GM12878 (cell line): ENCODE data around the gene HNRNPLL. TPM values are rescaled to one million over a fixed set of nuclear protein-coding genes. Genes with fewer than 3 reads are reported as not detected.

Experiments
- ATAC-seq: fragments of 200-7000 bp; cut with Tn5 transposase; 3 replicates; pipeline ENCODE4 v1.9.1; 2020; ENCODE audit warnings: mild to moderate bottlenecking, moderate library complexity
- BruUV-seq: library from RNA; stranded (reverse); fragments of 400-500 nt; replicated peaks from 2 replicates; lab custom pipeline; 2021; lab: Mats Ljungman, UMichigan
- CTCF ChIA-PET: fragments of 300-600 bp; sonication (Branson Sonifier 250); formaldehyde crosslinking; extraction: SDS; loops from one replicate; lab custom pipeline; 2021; ENCODE audit warnings: inconsistent platforms; lab: Yijun Ruan, JAX
- POLR2A ChIA-PET: fragments of 350-600 bp; formaldehyde crosslinking; extraction: SDS; loops from one replicate; lab custom pipeline; 2021; ENCODE audit warnings: inconsistent platforms; lab: Charles Lee
- RAD21 ChIA-PET: fragments of 300-600 bp; sonication (Branson Sonifier 250); formaldehyde crosslinking; loops from one replicate; lab custom pipeline; 2023; ENCODE audit warnings: antibody characterized with exemption; ENCODE audit not compliant: unreplicated experiment; lab: Charles Lee
- SMC1A ChIA-PET: fragments of 300-600 bp; sonication (Branson Sonifier 250); formaldehyde crosslinking; loops from one replicate; lab custom pipeline; 2023; ENCODE audit not compliant: unreplicated experiment, uncharacterized antibody; lab: Charles Lee
- DNase-seq: peaks from one replicate; pipeline ENCODE4 v3.0.0-alpha.2; 2011; ENCODE audit warnings: low read depth, low spot score
- FAIRE-seq: peaks from 3 replicates; lab custom pipeline; 2011; peaks lifted over from hg19 to GRCh38; lab: Jason Lieb, UNC
- H2AFZ ChIP-seq: 2 replicates; pipeline ENCODE4 v1.6.0; 2011; ENCODE audit warnings: low read depth, low read length, control low read depth; ENCODE audit not compliant: control insufficient read depth
- H3K27ac ChIP-seq: 2 replicates; pipeline ENCODE4 v1.5.1; 2011; ENCODE audit warnings: control low read depth; ENCODE audit not compliant: control insufficient read depth, insufficient read depth
- H3K27me3 ChIP-seq, 2 experiments: replicated peaks in 1 of 2; 2 replicates each; pipeline versions ENCODE4 v1.6.0 to v1.6.1; 2011; ENCODE audit warnings: low read length in 1 of 2; ENCODE audit not compliant: control insufficient read depth in 2 of 2, insufficient read depth in 2 of 2
- H3K36me3 ChIP-seq, 2 experiments: 2 replicates each; pipeline ENCODE4 v1.5.1; 2011; ENCODE audit warnings: low read length in 1 of 2; ENCODE audit not compliant: control insufficient read depth in 2 of 2, insufficient read depth in 2 of 2
- H3K4me1 ChIP-seq: 2 replicates; pipeline ENCODE4 v1.6.1; 2011; ENCODE audit warnings: mild to moderate bottlenecking, low read length, moderate library complexity, mixed read lengths; ENCODE audit not compliant: control insufficient read depth, insufficient read depth
- H3K4me2 ChIP-seq: 2 replicates; pipeline ENCODE4 v1.6.0; 2011; ENCODE audit warnings: control low read depth; ENCODE audit not compliant: control insufficient read depth, insufficient read depth
- H3K4me3 ChIP-seq: fragments of 200-600 bp; sonication (generic); 2 replicates; pipeline ENCODE4 v1.5.1; 2016
- H3K79me2 ChIP-seq: 2 replicates; pipeline ENCODE4 v1.6.0; 2011; ENCODE audit warnings: low read length; ENCODE audit not compliant: control insufficient read depth, insufficient read depth
- H3K9ac ChIP-seq: 2 replicates; pipeline ENCODE4 v1.8.0; 2011; ENCODE audit warnings: low read length, control low read depth, mixed read lengths; ENCODE audit not compliant: control insufficient read depth, insufficient read depth
- H3K9me3 ChIP-seq: replicated peaks from 3 replicates; pipeline ENCODE4 v1.5.1; 2011; ENCODE audit warnings: mild to moderate bottlenecking, low read length; ENCODE audit not compliant: control insufficient read depth, insufficient read depth
- H4K20me1 ChIP-seq: 2 replicates; pipeline ENCODE4 v1.6.0; 2011; ENCODE audit not compliant: control insufficient read depth, insufficient read depth
- GATAD2B ChIP-seq: fragments of 450-650 bp; conservative IDR thresholded peaks from 2 replicates; pipeline ENCODE4 v1.6.1; 2017; ENCODE audit warnings: low read depth, mild to moderate bottlenecking, moderate library complexity
- HCFC1 ChIP-seq: fragments of 150-350 bp; IDR thresholded peaks from 2 replicates; pipeline ENCODE4 v1.6.1; 2014; ENCODE audit warnings: low read length
- IRF5 ChIP-seq: fragments of 450-650 bp; IDR thresholded peaks from 2 replicates; pipeline ENCODE4 v1.6.1; 2017; ENCODE audit warnings: borderline replicate concordance
- MXI1 ChIP-seq: fragments of 150-350 bp; IDR thresholded peaks from 2 replicates; pipeline ENCODE4 v1.6.1; 2011; ENCODE audit warnings: low read depth, mild to moderate bottlenecking, inconsistent platforms, low read length, improper control_type of control experiment
- POLR2A ChIP-seq: IDR thresholded peaks from 2 replicates; pipeline ENCODE4 v1.6.1; 2011; ENCODE audit warnings: low read depth, mild to moderate bottlenecking, low read length
- POLR2AphosphoS5 ChIP-seq: IDR thresholded peaks from 2 replicates; pipeline ENCODE4 v1.6.1; 2011; ENCODE audit warnings: mild to moderate bottlenecking, low read length, inconsistent platforms
- RAD51 ChIP-seq: fragments of 450-650 bp; IDR thresholded peaks from 2 replicates; pipeline ENCODE4 v1.6.1; 2016; ENCODE audit warnings: moderate library complexity, mild to moderate bottlenecking, inconsistent platforms
- TCF7 ChIP-seq: IDR thresholded peaks from 2 replicates; pipeline ENCODE4 v1.6.1; 2014; ENCODE audit warnings: antibody characterized with exemption, borderline replicate concordance
- ZNF207 ChIP-seq: fragments of 450-650 bp; IDR thresholded peaks from 2 replicates; pipeline ENCODE4 v1.6.1; 2014; ENCODE audit warnings: antibody characterized with exemption, mild to moderate bottlenecking, borderline replicate concordance
- ZNF687 ChIP-seq: fragments of 450-650 bp; IDR thresholded peaks from 2 replicates; pipeline ENCODE4 v1.6.1; 2017; ENCODE audit warnings: mild to moderate bottlenecking, moderate library complexity
- ZZZ3 ChIP-seq: IDR thresholded peaks from 2 replicates; pipeline ENCODE4 v1.6.1; 2011; ENCODE audit warnings: low read depth; ENCODE audit not compliant: control insufficient read depth, insufficient read length
- WGBS: methylation state at CpG from one replicate; pipeline ENCODE4 v1.1.6; 2016; ENCODE audit warnings: low lambda C conversion rate; ENCODE audit not compliant: insufficient replicate concordance, insufficient coverage; ENCODE audit errors: missing lambda C conversion rate; 5-methylcytosine and 5-hydroxymethylcytosine counted together
- in situ Hi-C: fragments of 300-500 bp; cut with MboI; formaldehyde crosslinking; loops from 9 replicates; pipeline ENCODE4 v1.14.3; 2018; ENCODE audit warnings: mixed read lengths
- intact Hi-C: fragments of 100-400 bp; cut with micrococcal nuclease; formaldehyde crosslinking; loops from one replicate; pipeline ENCODE4 v1.14.2; 2022; ENCODE audit not compliant: unreplicated experiment
- polyA plus RNA-seq, 11 experiments: library from polyadenylated mRNA; depleted of rRNA in 4 of 11; unstranded in 6 of 11; stranded (reverse) in 5 of 11; fragments of >200 nt; fragmentation: Nextera tagmentation in 4 of 11; fragmentation: Illumina TruSeq in 1 of 11; extraction: Ambion mirVana in 4 of 11; extraction: Trizol in 1 of 11; gene quantifications; 1 replicate in 1 of 11; 2 replicates in 10 of 11; pipeline versions ENCODE4 v1.2.1 to v1.2.3, GENCODE V29; 2011 to 2016; ENCODE audit warnings: inconsistent platforms in 2 of 11, missing spikeins in 2 of 11, low read depth in 1 of 11
- total RNA-seq, 4 experiments: library from RNA; depleted of rRNA in 3 of 4; stranded (reverse); fragments of >200 nt in 3 of 4; fragmentation: Illumina TruSeq in 1 of 4; extraction: Trizol in 1 of 4; gene quantifications; 2 replicates each; pipeline versions ENCODE4 v1.2.1 to v1.2.3, GENCODE V29; 2013 to 2021

Gene HNRNPLL
- total and polyA plus RNA-seq, 10 of the 15 experiments (the other 5 are each of a cell fraction or from before 2014, with no cell fraction given) = 0.98 to 27.1 (median 2.9) TPM

- intact Hi-C loops = no loop called here
- CTCF ChIA-PET = interaction anchor here (0.7 to 2.7 kb wide), 6 partner anchors 11 to 173 kb away, joined by 3 to 21 read pairs (median 3); no protein-coding TSS in a partner anchor
- Histone ChIP-seq H3K79me2 (no peaks in the 10 kb centered on the region), H3K4me1 (no peaks in the 10 kb centered on the region), H3K9ac (no peak overlapping the region), H3K27me3 (no peaks in the 10 kb centered on the region), H4K20me1 (no peaks in the 10 kb centered on the region), H3K4me2 (no peak overlapping the region), H2AFZ (no peak overlapping the region), H3K36me3 (no peaks in the 10 kb centered on the region; a peak in 1 of 4 replicates)
- ATAC-seq = no peak
- no peak for FAIRE-seq
- POLR2A ChIA-PET = no interaction called here
- DNase-seq = no peak
- BruUV-seq = no TSS peak
- RAD21 ChIA-PET = interaction anchor here (0.8 to 1.6 kb wide), 3 partner anchors 13 to 36 kb away, joined by 3 to 7 read pairs (median 3); no protein-coding TSS in a partner anchor
- TF ChIP-seq RAD51 (no peak), TCF7 (no peak)
- TF ChIP-seq, all 136 proteins: peak for 0
- SMC1A ChIA-PET = interaction anchor here (0.6 to 2.1 kb wide), 8 partner anchors 7 to 258 kb away, joined by 3 to 7 read pairs (median 3); no protein-coding TSS in a partner anchor
- Histone ChIP-seq H3K4me3 (no peak overlapping the region), H3K27ac (no peak overlapping the region), H3K9me3 (no peaks in the 10 kb centered on the region)
- 42% methylated on average over 5 of the region's 5 CpGs for WGBS
- in situ Hi-C loops = no loop called here
Measured at GRCh38 chr2:38568724-38569436, 33.8 kb downstream of the HNRNPLL start.

- ChIA-PET SMC1A (interaction anchor here (0.7 to 5.0 kb wide), 8 partner anchors 9 to 178 kb away, joined by 3 to 32 read pairs (median 4); no protein-coding TSS in a partner anchor), RAD21 (interaction anchor here (0.7 to 4.1 kb wide), 4 partner anchors 12 to 250 kb away, joined by 3 to 17 read pairs (median 4); no protein-coding TSS in a partner anchor), CTCF (interaction anchor here (0.5 to 5.9 kb wide), 14 partner anchors 9 to 309 kb away, joined by 3 to 58 read pairs (median 4); no protein-coding TSS in a partner anchor), POLR2A (interaction anchor here (0.6 to 0.8 kb wide), 4 partner anchors 9 to 144 kb away, joined by 3 to 12 read pairs (median 4); no protein-coding TSS in a partner anchor)
- no TSS peak for BruUV-seq
- intact Hi-C loops = no loop called here
- Histone ChIP-seq H3K4me3 (no peak overlapping the region), H3K9ac (no peak overlapping the region), H2AFZ (no peak overlapping the region), H4K20me1 (no peaks in the 10 kb centered on the region), H3K4me1 (no peaks in the 10 kb centered on the region), H3K9me3 (no peaks in the 10 kb centered on the region), H3K79me2 (no peaks in the 10 kb centered on the region), H3K4me2 (no peak overlapping the region), H3K36me3 (no peaks in the 10 kb centered on the region; a peak in 1 of 4 replicates), H3K27me3 (no peaks in the 10 kb centered on the region), H3K27ac (no peak overlapping the region)
- ATAC-seq (no peak), DNase-seq (no peak), FAIRE-seq (no peak)
- WGBS = 47% methylated on average over 2 of the region's 2 CpGs
- in situ Hi-C loops = no loop called here
- TF ChIP-seq ZNF207 (no peak), ZNF687 (no peak), IRF5 (no peak), HCFC1 (no peak), ZZZ3 (no peak), GATAD2B (no peak), MXI1 (no peak), POLR2A (no peak), POLR2AphosphoS5 (no peak)
Measured at GRCh38 chr2:38565333-38565732, 37.4 kb downstream of the HNRNPLL start.
